Loucy (cell line): ENCODE data around the gene ARID1B.

ENCODE experiments used
- H2AFZ ChIP-seq: fragments of 200-600 bp; sonication (generic); 2 replicates; pipeline ENCODE4 v1.6.0; 2016; ENCODE audit warnings: antibody characterized with exemption, mild to moderate bottlenecking, low read length, moderate library complexity
- H3F3A ChIP-seq: fragments of 200-600 bp; 2 replicates; pipeline ENCODE4 v1.6.0; 2016; ENCODE audit warnings: antibody characterized with exemption, low read depth, mild to moderate bottlenecking
- H3K27me3 ChIP-seq: fragments of 200-600 bp; sonication (generic); 2 replicates; pipeline ENCODE4 v1.6.1; 2014; ENCODE audit warnings: low read length, mild to moderate bottlenecking; ENCODE audit not compliant: insufficient read depth, poor library complexity, severe bottlenecking
- H3K36me3 ChIP-seq: fragments of 200-600 bp; sonication (generic); 2 replicates; pipeline ENCODE4 v1.6.1; 2016; ENCODE audit warnings: low read length; ENCODE audit not compliant: insufficient read depth
- H3K4me1 ChIP-seq: fragments of 200-600 bp; sonication (generic); 2 replicates; pipeline ENCODE4 v1.5.1; 2014; ENCODE audit warnings: low read length, mild to moderate bottlenecking; ENCODE audit not compliant: insufficient read depth, poor library complexity, severe bottlenecking
- H3K4me2 ChIP-seq: fragments of 200-600 bp; sonication (generic); 2 replicates; pipeline ENCODE4 v1.6.0; 2014; ENCODE audit warnings: antibody characterized with exemption, low read length, low read depth, mild to moderate bottlenecking; ENCODE audit not compliant: poor library complexity, severe bottlenecking
- H3K4me3 ChIP-seq: fragments of 200-600 bp; sonication (generic); 2 replicates; pipeline ENCODE4 v1.5.1; 2014; ENCODE audit warnings: low read length, mild to moderate bottlenecking, mixed read lengths; ENCODE audit not compliant: poor library complexity, severe bottlenecking
- H3K79me2 ChIP-seq: fragments of 200-600 bp; sonication (generic); 2 replicates; pipeline ENCODE4 v1.6.1; 2014; ENCODE audit warnings: low read length; ENCODE audit not compliant: insufficient read depth
- H3K9ac ChIP-seq: fragments of 200-600 bp; sonication (generic); 2 replicates; pipeline ENCODE4 v1.6.0; 2014; ENCODE audit warnings: mild to moderate bottlenecking, low read depth, low read length, moderate library complexity; ENCODE audit not compliant: poor library complexity, severe bottlenecking
- H3K9me2 ChIP-seq: fragments of 200-600 bp; sonication (generic); replicated peaks from 2 replicates; pipeline ENCODE4 v1.6.1; 2016; ENCODE audit warnings: low read depth, low read length, mixed read lengths
- H3K9me3 ChIP-seq: fragments of 200-600 bp; sonication (generic); 2 replicates; pipeline ENCODE4 v1.6.1; 2014; ENCODE audit warnings: mild to moderate bottlenecking, antibody characterized with exemption, low read length, low read depth; ENCODE audit not compliant: insufficient read depth
- H4K20me1 ChIP-seq: fragments of 200-600 bp; sonication (generic); 2 replicates; pipeline ENCODE4 v1.6.0; 2014; ENCODE audit warnings: antibody characterized with exemption, low read length, mild to moderate bottlenecking; ENCODE audit not compliant: insufficient read depth, poor library complexity, severe bottlenecking
- CTCF ChIP-seq: fragments of 200-600 bp; sonication (generic); conservative IDR thresholded peaks from 2 replicates; pipeline ENCODE4 v1.5.1; 2014; ENCODE audit warnings: mild to moderate bottlenecking, antibody characterized with exemption, low read length
- EZH2phosphoT487 ChIP-seq: fragments of 200-600 bp; IDR thresholded peaks from 2 replicates; pipeline ENCODE4 v1.6.1; 2018; ENCODE audit warnings: antibody characterized with exemption, mild to moderate bottlenecking, moderate library complexity, borderline replicate concordance

The ARID1B gene

GRCh38 chr6:156852858-156853216, 75.7 kb downstream of the ARID1B start:
- no peaks in the 10 kb centered on the region for H3K9me3 ChIP-seq
- peaks cover 100% of the 10 kb centered on the region for H3K79me2 ChIP-seq
- H3K9ac ChIP-seq: no peak overlapping the region
- no peaks in the 10 kb centered on the region for H3K36me3 ChIP-seq
- no peak overlapping the region for H2AFZ ChIP-seq
- H3K4me3 ChIP-seq: no peak overlapping the region
- H4K20me1 ChIP-seq: peaks cover 100% of the 10 kb centered on the region
- no peaks in the 10 kb centered on the region for H3K27me3 ChIP-seq
- no peak overlapping the region for H3K4me2 ChIP-seq
- H3F3A ChIP-seq: no peaks in the 10 kb centered on the region
- TF ChIP-seq CTCF (no peak), EZH2phosphoT487 (no peak)
- peaks cover 35% of the 10 kb centered on the region for H3K4me1 ChIP-seq
- H3K9me2 ChIP-seq: no peaks in the 10 kb centered on the region

- Histone ChIP-seq H2AFZ (no peak overlapping the region), H3K36me3 (no peaks in the 10 kb centered on the region), H3K4me1 (peaks cover 26% of the 10 kb centered on the region), H3F3A (no peaks in the 10 kb centered on the region), H4K20me1 (peaks cover 99% of the 10 kb centered on the region), H3K9me3 (no peaks in the 10 kb centered on the region), H3K9ac (no peak overlapping the region), H3K4me2 (no peak overlapping the region), H3K9me2 (no peaks in the 10 kb centered on the region), H3K79me2 (peaks cover 100% of the 10 kb centered on the region), H3K27me3 (no peaks in the 10 kb centered on the region), H3K4me3 (no peak overlapping the region)
- TF ChIP-seq CTCF (no peak), EZH2phosphoT487 (no peak)
These were observed 76.6 kb downstream of the ARID1B start for GRCh38 chr6:156853733-156854132.

- H3K9ac ChIP-seq: no peak overlapping the region
- H3K27me3 ChIP-seq: no peaks in the 10 kb centered on the region
- peaks cover 96% of the 10 kb centered on the region for H4K20me1 ChIP-seq
- H3K36me3 ChIP-seq: no peaks in the 10 kb centered on the region
- peaks cover 18% of the 10 kb centered on the region for H3K4me1 ChIP-seq
- H3K79me2 ChIP-seq: peaks cover 100% of the 10 kb centered on the region
- H3K4me3 ChIP-seq: no peak overlapping the region
- no peak overlapping the region for H3K4me2 ChIP-seq
- TF ChIP-seq CTCF (no peak), EZH2phosphoT487 (no peak)
- no peaks in the 10 kb centered on the region for H3F3A ChIP-seq
- H3K9me3 ChIP-seq: no peaks in the 10 kb centered on the region
- H2AFZ ChIP-seq: no peak overlapping the region
- no peaks in the 10 kb centered on the region for H3K9me2 ChIP-seq
These were observed 77.4 kb downstream of the ARID1B start for GRCh38 chr6:156854466-156855161.
